Right atrium auricular region (tissue), 2 donors: ENCODE data around the gene PNPT1. TPM values are rescaled to one million over a fixed set of nuclear protein-coding genes. Genes with fewer than 3 reads are reported as not detected.

Source experiments
- DNase-seq: peaks from one replicate; pipeline ENCODE4 v3.0.0-alpha.2; 2019; ENCODE audit warnings: low spot score
- H3K27ac ChIP-seq, 2 donors: fragments of 200-600 bp; sonication (generic); 1 replicate in 1 of 2; 2 replicates in 1 of 2; pipeline ENCODE4 v1.5.1; 2016 to 2019
- H3K27me3 ChIP-seq, 2 donors: fragments of 200-600 bp; sonication (generic); one replicate each; pipeline versions ENCODE4 v1.5.1 to v1.6.0; 2017 to 2019
- H3K36me3 ChIP-seq: fragments of 200-600 bp; sonication (generic); one replicate; pipeline ENCODE4 v1.5.1; 2016
- H3K4me1 ChIP-seq, 2 donors: fragments of 200-600 bp; sonication (generic); one replicate each; pipeline versions ENCODE4 v1.5.1 to v1.6.0; 2017 to 2019
- H3K4me3 ChIP-seq, 2 donors: fragments of 200-600 bp; sonication (generic); 1 replicate in 1 of 2; 2 replicates in 1 of 2; pipeline ENCODE4 v1.5.1; 2017 to 2019; ENCODE audit warnings: mild to moderate bottlenecking in 1 of 2, moderate library complexity in 1 of 2
- H3K9me3 ChIP-seq, 2 donors: fragments of 200-600 bp; sonication (generic); one replicate each; pipeline ENCODE4 v1.5.1; 2019
- CTCF ChIP-seq, 2 donors: fragments of 200-600 bp; sonication (generic); IDR thresholded peaks; one replicate each; pipeline ENCODE4 v1.5.1; 2019; ENCODE audit warnings: antibody characterized with exemption in 2 of 2
- total RNA-seq, 2 donors: library from RNA; depleted of rRNA; stranded (reverse); fragments of >200 nt; gene quantifications; one replicate each; pipeline ENCODE4 v1.1.0, GENCODE V29; 2016

The PNPT1 gene
- total RNA-seq, 2 donors from 2014 or later, result 8.1 to 11.9 TPM

DNA sequence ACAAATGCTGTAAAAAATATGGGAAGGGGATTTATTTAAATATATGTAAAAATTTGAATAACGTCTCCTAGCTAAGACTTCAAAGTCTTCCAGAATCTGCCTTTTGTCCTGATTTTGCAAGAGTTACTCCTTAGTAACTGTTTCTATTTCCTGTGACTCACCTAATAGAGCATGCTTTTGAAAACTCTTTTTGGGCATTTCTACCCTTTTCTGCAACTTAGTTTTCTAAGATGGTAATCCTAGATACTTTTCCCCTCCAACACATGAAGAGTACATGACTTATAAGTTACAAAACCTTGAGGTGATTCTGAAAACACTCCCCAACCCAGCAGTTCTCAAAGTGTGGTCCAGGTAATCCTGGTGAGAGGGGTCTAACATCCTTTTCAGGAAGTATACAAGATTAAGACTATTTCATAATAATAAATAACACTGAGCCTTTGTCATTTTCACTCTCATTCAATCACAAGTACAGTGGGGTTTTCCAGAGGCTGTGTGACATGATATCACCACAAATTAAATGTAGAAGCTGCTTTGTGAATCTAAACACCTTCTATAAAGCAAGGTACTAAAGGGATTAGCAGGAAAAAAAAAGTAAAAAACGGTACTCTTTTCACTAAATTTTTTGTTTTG, 108.1 kb downstream of the PNPT1 start:
- no peak for TF ChIP-seq CTCF (IDR thresholded peaks at IDR 0.05)
- Histone ChIP-seq H3K27ac (no peak overlapping the region), H3K4me1 (peaks cover 0 to 7% of the 10 kb centered on the region in 2 donors), H3K36me3 (peaks cover 31% of the 10 kb centered on the region), H3K27me3 (no peaks in the 10 kb centered on the region), H3K4me3 (no peak overlapping the region), H3K9me3 (no peaks in the 10 kb centered on the region)
- DNase-seq, result no peak

Other genes with a start within 250 kb of the PNPT1 start
- gene CFAP36, start 174.1 kb downstream of the PNPT1 start, total RNA-seq, result 10 to 100 TPM; 14.6 to 15.1 TPM
- gene PPP4R3B, start 76.2 kb downstream of the PNPT1 start, total RNA-seq, result 10 to 100 TPM; 22.8 to 23.4 TPM
- 100 to 1,000 TPM; 246 to 308 TPM for gene EFEMP1, start 229.9 kb upstream of the PNPT1 start, total RNA-seq